WERI-Rb-1 (cell line): ENCODE data around the gene KLHL11.
"Not testable (repeated sequence)": the region's sequence is repeated elsewhere in the genome, so short reads cannot be mapped to it uniquely, and the experiment has no call there.

Experiments
- DNase-seq: peaks from one replicate; pipeline ENCODE4 v3.0.0-alpha.2; 2020
- H3K27ac ChIP-seq: fragments of 250-450 bp; sonication (Bioruptor Pico); 2 replicates; pipeline ENCODE4 v1.5.1; 2020; ENCODE audit warnings: mild to moderate bottlenecking, moderate library complexity
- H3K27me3 ChIP-seq: fragments of 250-450 bp; sonication (Bioruptor Pico); 2 replicates; pipeline ENCODE4 v1.5.1; 2021; ENCODE audit warnings: mild to moderate bottlenecking, low read depth, moderate library complexity; ENCODE audit not compliant: insufficient read depth, severe bottlenecking
- H3K36me3 ChIP-seq: fragments of 250-450 bp; sonication (Bioruptor Pico); 2 replicates; pipeline ENCODE4 v1.5.1; 2020; ENCODE audit warnings: mild to moderate bottlenecking, moderate library complexity
- H3K4me3 ChIP-seq: 2 replicates; pipeline ENCODE4 v1.5.1; 2011; ENCODE audit warnings: low read depth, mild to moderate bottlenecking, control low read depth, low read length
- H3K9me3 ChIP-seq: fragments of 250-450 bp; sonication (Bioruptor Pico); 2 replicates; pipeline ENCODE4 v1.5.1; 2021; ENCODE audit warnings: mild to moderate bottlenecking, moderate library complexity; ENCODE audit not compliant: severe bottlenecking
- CTCF ChIP-seq: IDR thresholded peaks from 2 replicates; pipeline ENCODE4 v1.5.1; 2011; ENCODE audit warnings: low read depth, mild to moderate bottlenecking, control low read depth, inconsistent platforms, low read length

KLHL11 gene

GRCh38 chr17:41837761-41838538, 27.3 kb downstream of the KLHL11 start, which contains the start of gene KLHL10:
Gene KLHL10, plus strand, starts transcription at chr17:41837825. Its CDS starts 108 bp downstream, at chr17:41837933.
- Histone ChIP-seq H3K4me3 (peak within 1 kb of the TSS; percentile 94; the same call in 1 of the 2 replicates), H3K27ac (no peak within 1 kb of the TSS), H3K9me3 (no peaks in the 10 kb centered on the region), H3K36me3 (peaks cover 24% of the 10 kb centered on the region), H3K27me3 (no peaks in the 10 kb centered on the region)
- no peak for DNase-seq
- TF ChIP-seq CTCF = no peak

DNA sequence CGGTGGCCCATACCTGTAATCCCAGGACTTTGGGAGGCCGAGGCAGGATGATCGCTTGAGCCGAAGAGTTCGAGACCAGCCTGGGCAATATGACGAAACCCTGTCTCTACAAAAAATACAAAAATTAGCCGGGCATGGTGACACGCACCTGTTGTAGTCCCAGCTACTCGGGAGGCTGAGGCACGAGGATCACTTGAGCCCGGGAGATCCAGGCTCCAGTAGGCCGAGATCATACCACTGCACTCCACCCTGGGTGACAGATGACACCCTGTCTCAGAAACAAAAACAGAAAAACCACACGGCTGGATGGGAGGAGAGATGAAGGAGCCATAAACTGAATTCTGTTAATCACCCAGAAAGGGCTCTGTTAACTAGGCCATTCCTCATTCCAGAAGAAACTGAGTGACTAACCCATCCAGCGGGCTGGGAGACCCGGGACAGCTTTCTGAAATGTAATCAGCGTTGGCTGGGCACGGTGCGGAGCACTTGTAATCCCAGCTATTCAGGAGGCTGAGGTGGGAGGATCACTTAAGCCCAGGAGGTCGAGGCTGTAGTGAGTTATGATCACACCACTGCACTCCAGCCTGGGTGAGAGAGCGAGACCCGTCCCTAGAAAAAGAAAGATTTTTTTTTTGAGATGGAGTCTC, 28.6 kb downstream of the KLHL11 start:
- Histone ChIP-seq H3K9me3 (no peaks in the 10 kb centered on the region), H3K27ac (peak overlapping the region; percentile 32; the same call in 1 of the 2 replicates), H3K4me3 (peak overlapping the region; percentile 94), H3K36me3 (peaks cover 37% of the 10 kb centered on the region), H3K27me3 (no peaks in the 10 kb centered on the region)
- no peak for TF ChIP-seq CTCF
- no peak for DNase-seq

DNA sequence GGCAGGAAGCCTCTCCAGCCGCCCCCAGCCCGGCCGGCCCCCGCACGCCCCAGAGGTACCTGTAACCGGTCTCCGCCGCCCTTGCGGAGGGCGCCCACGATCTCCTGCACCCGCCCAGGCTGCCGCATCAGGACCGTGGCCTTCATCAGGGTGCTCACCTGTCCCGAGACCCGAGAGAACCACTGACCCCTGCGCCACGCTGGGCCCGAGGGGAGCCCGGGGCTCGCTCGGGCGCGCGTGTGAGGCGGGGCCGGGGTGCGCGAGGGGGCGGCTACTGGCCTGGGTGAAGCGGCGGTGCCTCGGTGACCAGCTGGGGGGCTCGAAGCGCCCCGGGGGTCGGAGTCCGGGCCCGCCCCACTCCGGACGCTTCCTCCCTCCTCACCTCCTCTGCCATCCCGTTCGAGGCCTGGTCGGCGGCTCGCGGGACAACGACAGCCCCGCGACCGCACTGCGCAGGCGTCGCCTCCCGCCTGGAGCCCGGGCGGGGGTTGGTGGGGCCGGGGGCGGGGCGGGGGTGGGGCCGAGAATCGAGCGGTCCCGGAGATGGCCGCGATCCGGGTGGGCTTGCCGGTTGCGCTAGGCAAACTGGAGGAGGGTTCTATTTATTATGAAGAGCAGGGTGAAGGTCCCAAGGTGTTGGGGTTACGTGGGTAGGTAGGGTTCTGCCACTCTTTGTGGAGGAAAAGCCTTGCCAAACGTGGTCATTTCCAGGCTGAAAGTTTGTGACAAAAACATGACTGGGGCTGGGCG, 29.2 kb downstream of the KLHL11 start, which contains the start of gene NT5C3B:
Gene NT5C3B (minus strand): TSS at position 433 of the 750 bp plus-strand sequence. CDS start 39 bp downstream, at position 394.
- no peaks in the 10 kb centered on the region for H3K9me3 ChIP-seq
- H3K27me3 ChIP-seq = no peaks in the 10 kb centered on the region
- TF ChIP-seq CTCF = 0 out of 2 replicates have a peak, but pooled peaks have one; percentile 1
- peak within 1 kb of the TSS; percentile 94 for H3K4me3 ChIP-seq
- peaks cover 43% of the 10 kb centered on the region for H3K36me3 ChIP-seq
- DNase-seq = peak; percentile 83
- peak within 1 kb of the TSS; percentile 79 for H3K27ac ChIP-seq

DNA sequence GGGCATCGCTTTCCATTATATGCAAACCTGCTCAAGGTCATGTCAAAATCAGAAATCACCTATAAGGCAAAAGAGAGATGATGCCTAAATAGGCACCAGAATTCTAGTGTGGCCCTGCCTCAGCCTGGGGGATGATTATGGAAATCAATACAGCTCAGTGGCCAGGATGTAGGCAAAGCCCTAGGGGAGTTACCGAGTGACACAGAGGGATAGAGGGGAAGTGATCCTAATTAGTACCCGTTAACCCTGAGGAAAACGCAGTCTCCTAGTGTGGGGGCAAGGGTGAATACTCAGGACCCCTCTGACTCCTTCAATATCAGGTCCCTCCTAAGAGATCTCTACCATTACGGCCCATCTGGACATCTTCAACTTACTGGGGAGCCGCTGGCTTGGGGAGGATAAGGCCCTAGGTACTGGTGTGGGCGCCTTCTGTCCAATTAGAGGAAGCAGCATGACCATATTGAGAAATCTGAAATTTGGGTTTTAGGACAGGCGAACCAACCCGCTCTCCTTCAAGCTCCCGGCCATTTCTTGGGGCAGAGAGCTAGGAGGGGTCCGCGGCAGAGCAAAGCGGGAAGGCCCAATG, 29.9 kb downstream of the KLHL11 start:
- DNase-seq = peak; percentile 40
- Histone ChIP-seq H3K9me3 (no peaks in the 10 kb centered on the region), H3K27me3 (no peaks in the 10 kb centered on the region), H3K27ac (peak overlapping the region; percentile 79), H3K36me3 (peaks cover 49% of the 10 kb centered on the region), H3K4me3 (peak overlapping the region; percentile 94)
- TF ChIP-seq CTCF = no peak

- not testable (repeated sequence) for H3K27me3 ChIP-seq, H3K27ac ChIP-seq, H3K9me3 ChIP-seq, H3K4me3 ChIP-seq, DNase-seq
- H3K36me3 ChIP-seq = peaks cover 98% of the 10 kb centered on the region
Measured at GRCh38 chr17:41829961-41830360, 35.3 kb downstream of the KLHL11 start.
